Measurements from ENCODE around the gene DAAM2. TPM values are rescaled to one million over a fixed set of nuclear protein-coding genes. Genes with fewer than 3 reads are reported as not detected.

Gene DAAM2
- total and polyA plus RNA-seq, 2 donors (not counting 3 experiments of a cell fraction or from before 2014, with no cell fraction given), result 0.42 to 0.44 TPM

DNA sequence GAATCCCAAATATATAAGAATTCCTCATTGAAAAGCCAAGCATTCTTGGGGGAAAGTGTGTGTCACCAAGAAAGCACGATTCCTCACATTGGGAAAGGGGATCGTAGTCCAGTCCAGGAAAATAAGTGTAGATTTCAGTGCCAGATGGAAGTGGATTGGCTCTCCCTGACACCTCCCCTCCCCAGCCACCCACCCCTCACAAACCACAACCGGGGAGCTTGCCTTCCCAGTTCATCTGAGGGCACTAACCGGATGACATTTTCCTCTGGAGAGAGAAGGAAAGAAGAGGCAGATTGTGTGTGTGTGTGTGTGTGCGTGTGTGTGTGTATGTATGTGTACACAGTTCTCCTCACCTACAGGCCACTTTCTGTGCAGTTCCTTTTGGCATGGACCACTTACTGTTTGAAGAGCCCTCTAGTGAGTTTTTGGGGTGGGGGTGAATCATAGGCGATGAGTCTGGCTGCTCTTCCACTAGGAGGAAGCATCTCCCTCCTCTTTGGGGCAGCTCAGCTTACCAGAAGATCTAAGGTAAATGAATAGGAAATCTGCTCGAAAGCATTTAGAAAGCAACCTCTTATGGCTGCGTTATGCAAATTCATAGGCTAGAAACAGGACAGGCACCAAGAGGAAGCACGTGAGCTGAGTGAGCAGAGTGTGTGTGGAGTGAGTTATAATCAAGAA is 20.8 kb downstream of the DAAM2 start:
- H3K27ac ChIP-seq (ENCODE audit: insufficient read depth, low read depth, low read length), result no peak overlapping the region
- H3K9me1 ChIP-seq (replicated peaks; ENCODE audit: control insufficient read depth, extremely low read depth, insufficient read depth, low read length), result no peaks in the 10 kb centered on the region
- H3K4me1 ChIP-seq (ENCODE audit: control insufficient read depth, extremely low read depth, insufficient read depth, low read length), result no peaks in the 10 kb centered on the region
- no peak overlapping the region for H2AFZ ChIP-seq (ENCODE audit: low read depth, low read length)
- TF ChIP-seq FOS (IDR thresholded peaks at IDR 0.05; ENCODE audit: borderline replicate concordance, insufficient read depth, low read length) (no peak), POLR2A (IDR thresholded peaks at IDR 0.05; ENCODE audit: low read depth, low read length) (no peak), MAX (IDR thresholded peaks at IDR 0.05; ENCODE audit: insufficient read depth, insufficient read length) (no peak), GATA2 (IDR thresholded peaks at IDR 0.05; ENCODE audit: insufficient read depth, insufficient read length, low read depth, low read length) (no peak)
- TF ChIP-seq, protein P1, sequence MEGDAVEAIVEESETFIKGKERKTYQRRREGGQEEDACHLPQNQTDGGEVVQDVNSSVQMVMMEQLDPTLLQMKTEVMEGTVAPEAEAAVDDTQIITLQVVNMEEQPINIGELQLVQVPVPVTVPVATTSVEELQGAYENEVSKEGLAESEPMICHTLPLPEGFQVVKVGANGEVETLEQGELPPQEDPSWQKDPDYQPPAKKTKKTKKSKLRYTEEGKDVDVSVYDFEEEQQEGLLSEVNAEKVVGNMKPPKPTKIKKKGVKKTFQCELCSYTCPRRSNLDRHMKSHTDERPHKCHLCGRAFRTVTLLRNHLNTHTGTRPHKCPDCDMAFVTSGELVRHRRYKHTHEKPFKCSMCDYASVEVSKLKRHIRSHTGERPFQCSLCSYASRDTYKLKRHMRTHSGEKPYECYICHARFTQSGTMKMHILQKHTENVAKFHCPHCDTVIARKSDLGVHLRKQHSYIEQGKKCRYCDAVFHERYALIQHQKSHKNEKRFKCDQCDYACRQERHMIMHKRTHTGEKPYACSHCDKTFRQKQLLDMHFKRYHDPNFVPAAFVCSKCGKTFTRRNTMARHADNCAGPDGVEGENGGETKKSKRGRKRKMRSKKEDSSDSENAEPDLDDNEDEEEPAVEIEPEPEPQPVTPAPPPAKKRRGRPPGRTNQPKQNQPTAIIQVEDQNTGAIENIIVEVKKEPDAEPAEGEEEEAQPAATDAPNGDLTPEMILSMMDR (IDR thresholded peaks at IDR 0.05; ENCODE audit: extremely low read depth in 1 of 2, insufficient read depth in 1 of 2, low read depth in 1 of 2, low read length in 2 of 2), result no peak
- POLR2A ChIA-PET, result no interaction called here
- H3K79me2 ChIP-seq (ENCODE audit: control insufficient read depth, insufficient read depth, low read length), result no peaks in the 10 kb centered on the region
- intact Hi-C loops (cut with micrococcal nuclease) (no loop called here), dilution Hi-C loops (cut with MboI; ENCODE audit: extremely low pct_ligation_motif_present, low sequenced_read_pairs) (no loop called here)
- DNase-seq (ENCODE audit: low read depth, low spot score) (no peak), FAIRE-seq (no peak)
- H3K4me2 ChIP-seq (ENCODE audit: insufficient read depth, low read length), result no peak overlapping the region
- H4K20me1 ChIP-seq (replicated peaks; ENCODE audit: control insufficient read depth, extremely low read depth, insufficient read depth, low read length), result no peaks in the 10 kb centered on the region
- H3K9me3 ChIP-seq (replicated peaks; ENCODE audit: control insufficient read depth, insufficient read depth, low read length), result no peaks in the 10 kb centered on the region
- BruUV-seq (replicated peaks), result no TSS peak
- CTCF ChIA-PET, result no interaction called here
- no peak overlapping the region for H3K4me3 ChIP-seq (replicated peaks in 1 of 3; ENCODE audit: insufficient read depth in 1 of 3, low read depth in 1 of 3, low read length in 3 of 3)
- H3K36me3 ChIP-seq (ENCODE audit: control insufficient read depth in 2 of 2, extremely low read depth in 1 of 2, insufficient read depth in 2 of 2, low read length in 2 of 2), result no peaks in the 10 kb centered on the region
- H3K9ac ChIP-seq (replicated peaks; ENCODE audit: extremely low read depth, insufficient read depth, low read length), result no peak overlapping the region
- H3K27me3 ChIP-seq (ENCODE audit: control insufficient read depth in 2 of 2, insufficient read depth in 2 of 2, low read length in 2 of 2), result no peaks in the 10 kb centered on the region

DNA sequence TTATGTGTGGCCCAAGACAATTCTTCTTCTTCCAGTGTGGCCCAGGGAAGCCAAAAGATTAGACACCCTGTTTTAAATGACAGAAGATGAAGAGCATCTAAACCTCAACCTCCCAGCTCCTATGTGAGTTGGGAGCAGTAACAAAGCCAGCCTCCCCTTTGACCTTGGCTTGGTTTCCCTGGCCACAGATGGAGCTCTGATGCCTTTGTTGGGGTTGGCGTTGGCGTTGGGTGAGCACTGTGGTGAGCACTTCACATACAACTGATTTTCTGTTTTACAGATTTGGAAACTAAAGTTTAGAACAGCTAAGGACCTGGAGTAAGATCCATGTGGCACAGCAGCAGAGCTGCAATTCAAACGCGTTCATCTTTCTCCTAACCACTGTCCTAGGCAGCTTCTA is 22.1 kb downstream of the DAAM2 start:
- Histone ChIP-seq H3K9ac (replicated peaks; ENCODE audit: extremely low read depth, insufficient read depth, low read length) (no peak overlapping the region), H3K27ac (ENCODE audit: insufficient read depth, low read depth, low read length) (no peak overlapping the region), H3K4me2 (ENCODE audit: insufficient read depth, low read length) (no peak overlapping the region), H3K4me3 (replicated peaks in 1 of 3; ENCODE audit: insufficient read depth in 1 of 3, low read depth in 1 of 3, low read length in 3 of 3) (no peak overlapping the region), H3K27me3 (ENCODE audit: control insufficient read depth in 2 of 2, insufficient read depth in 2 of 2, low read length in 2 of 2) (no peaks in the 10 kb centered on the region), H3K4me1 (ENCODE audit: control insufficient read depth, extremely low read depth, insufficient read depth, low read length) (no peaks in the 10 kb centered on the region), H3K9me3 (replicated peaks; ENCODE audit: control insufficient read depth, insufficient read depth, low read length) (no peaks in the 10 kb centered on the region), H2AFZ (ENCODE audit: low read depth, low read length) (no peak overlapping the region), H4K20me1 (replicated peaks; ENCODE audit: control insufficient read depth, extremely low read depth, insufficient read depth, low read length) (no peaks in the 10 kb centered on the region), H3K79me2 (ENCODE audit: control insufficient read depth, insufficient read depth, low read length) (no peaks in the 10 kb centered on the region), H3K9me1 (replicated peaks; ENCODE audit: control insufficient read depth, extremely low read depth, insufficient read depth, low read length) (no peaks in the 10 kb centered on the region), H3K36me3 (ENCODE audit: control insufficient read depth in 2 of 2, extremely low read depth in 1 of 2, insufficient read depth in 2 of 2, low read length in 2 of 2) (no peaks in the 10 kb centered on the region)
- BruUV-seq (replicated peaks), result no TSS peak
- intact Hi-C loops (cut with micrococcal nuclease), result no loop called here
- DNase-seq (ENCODE audit: low read depth, low spot score), result no peak
- ChIA-PET POLR2A (interaction anchor here (0.7 kb wide), 1 partner anchor 253 kb away, joined by 3 read pairs; no protein-coding TSS in a partner anchor), CTCF (no interaction called here)
- no peak for FAIRE-seq
- dilution Hi-C loops (cut with MboI; ENCODE audit: extremely low pct_ligation_motif_present, low sequenced_read_pairs), result no loop called here
- TF ChIP-seq POLR2AphosphoS5 (IDR thresholded peaks at IDR 0.05; ENCODE audit: insufficient read depth, low read depth, low read length) (no peak), MYC (IDR thresholded peaks at IDR 0.05; ENCODE audit: low read depth, low read length) (no peak)
